HG03196 (cell line): Measurements from ENCODE around the gene ADORA1.

ENCODE experiments used
- ATAC-seq: cut with Tn5 transposase; IDR thresholded peaks from one replicate; pipeline ENCODE4 v1.9.1; 2021; ENCODE audit not compliant: unreplicated experiment

Gene ADORA1

DNA sequence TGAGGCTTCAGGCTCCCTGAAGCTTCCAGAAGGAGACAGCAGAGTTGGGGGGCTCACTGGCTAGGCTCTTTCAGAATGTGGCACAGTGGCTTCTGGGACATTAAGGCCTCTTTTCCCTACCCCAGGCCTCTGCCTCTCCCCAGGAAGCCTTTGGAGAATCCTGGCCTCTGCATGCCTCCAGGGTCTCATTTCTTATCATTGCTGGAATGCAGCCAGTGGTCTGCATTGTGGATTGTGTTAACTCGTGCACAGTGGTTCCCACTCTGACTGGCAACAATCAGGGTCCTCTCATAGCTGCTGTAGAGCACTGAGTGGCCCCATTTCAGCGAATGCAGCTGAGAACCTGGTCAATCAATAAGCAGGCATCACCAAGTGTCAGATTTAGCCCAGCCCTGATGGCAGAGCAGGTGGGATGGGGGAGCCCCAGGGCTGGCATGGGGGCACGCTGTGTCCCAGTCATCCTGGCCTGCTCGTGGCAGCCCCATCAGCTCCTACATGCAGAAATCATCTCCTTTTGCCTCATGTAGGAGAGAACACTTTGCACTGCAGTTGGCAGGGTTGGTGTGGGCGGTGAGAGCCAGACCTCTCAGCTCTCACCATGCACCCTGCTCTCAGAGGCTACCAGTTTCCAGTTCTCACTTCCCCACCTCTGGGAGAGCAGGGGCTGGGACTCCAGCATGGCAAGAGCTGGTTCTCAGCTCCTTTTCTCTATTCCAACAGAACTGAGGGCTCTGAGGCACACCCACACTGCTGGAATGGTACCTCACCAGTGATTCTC is 13.4 kb downstream of the ADORA1 start:
- ATAC-seq: no peak

DNA sequence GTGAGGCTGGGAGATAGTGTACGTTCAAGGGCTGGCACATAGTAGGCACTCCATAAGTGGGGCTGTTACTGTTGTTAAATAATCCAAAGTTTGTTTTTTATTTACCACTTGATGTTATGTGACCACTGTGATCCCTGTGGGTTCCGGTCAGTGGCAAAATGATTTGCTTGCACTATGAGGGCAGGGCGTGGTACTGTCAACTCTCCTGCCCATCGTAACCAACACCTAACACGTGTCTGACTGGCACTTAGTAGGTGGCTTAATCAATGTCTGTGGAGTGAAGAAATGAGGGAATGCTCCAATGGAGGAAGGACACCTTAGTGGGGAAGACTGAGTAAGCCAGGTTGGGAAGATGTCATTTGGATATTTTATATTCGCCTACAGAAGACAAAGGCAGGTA is 14.6 kb downstream of the ADORA1 start:
- no peak for ATAC-seq

DNA sequence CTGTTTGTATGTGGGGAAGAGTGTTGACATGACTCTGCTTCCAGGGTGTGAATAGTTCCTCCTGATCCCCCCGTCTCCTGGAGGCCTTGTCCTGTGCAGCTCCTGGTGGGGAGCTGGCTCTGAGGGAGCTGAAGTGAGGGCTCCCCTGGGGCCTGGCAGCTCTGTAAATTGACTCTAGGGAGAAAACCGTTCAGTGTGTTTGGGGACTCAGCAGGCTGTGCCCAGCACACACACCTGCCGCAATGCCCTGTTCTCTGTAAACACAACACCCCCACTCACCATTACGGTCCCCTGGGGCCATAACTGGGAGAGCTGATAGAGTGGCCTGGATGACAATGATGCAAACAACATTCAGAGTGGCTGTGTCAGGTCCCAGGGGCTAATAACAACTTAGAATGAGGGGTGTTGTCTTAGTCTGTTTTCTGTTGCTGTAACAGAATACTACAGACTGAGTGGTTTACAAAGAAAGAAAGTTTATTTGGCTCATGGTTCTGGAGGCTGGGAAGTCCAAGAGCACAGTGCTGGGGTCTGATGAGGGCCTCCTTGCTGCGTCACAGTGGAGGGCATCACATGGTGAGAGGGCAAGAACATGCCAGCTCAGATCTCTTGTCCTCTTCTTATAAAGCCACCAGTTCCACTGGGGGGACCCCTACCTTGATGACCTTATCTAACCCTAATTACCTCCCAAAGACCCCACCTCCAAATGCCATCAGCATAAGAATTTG is 15.3 kb downstream of the ADORA1 start:
- ATAC-seq: no peak

DNA sequence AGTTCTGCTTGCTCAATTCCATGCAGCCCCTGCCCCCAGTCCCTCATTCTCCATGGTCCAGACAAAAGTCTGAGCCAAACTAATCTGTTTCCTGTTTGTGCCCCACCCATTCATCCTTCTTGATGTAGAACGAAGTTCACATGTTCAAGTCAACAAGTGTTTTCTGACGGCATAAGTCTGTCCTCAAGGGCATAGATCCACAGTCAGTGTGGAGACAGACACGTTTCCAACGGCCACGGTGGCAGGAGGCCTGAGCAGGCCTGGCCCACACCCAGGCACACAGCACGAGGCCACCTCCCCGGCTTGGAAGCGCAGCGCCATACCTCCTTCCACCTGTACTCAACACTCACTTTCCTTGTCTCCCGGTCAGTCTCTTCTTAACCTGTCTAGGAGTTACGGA is 16.1 kb downstream of the ADORA1 start:
- ATAC-seq: no peak

DNA sequence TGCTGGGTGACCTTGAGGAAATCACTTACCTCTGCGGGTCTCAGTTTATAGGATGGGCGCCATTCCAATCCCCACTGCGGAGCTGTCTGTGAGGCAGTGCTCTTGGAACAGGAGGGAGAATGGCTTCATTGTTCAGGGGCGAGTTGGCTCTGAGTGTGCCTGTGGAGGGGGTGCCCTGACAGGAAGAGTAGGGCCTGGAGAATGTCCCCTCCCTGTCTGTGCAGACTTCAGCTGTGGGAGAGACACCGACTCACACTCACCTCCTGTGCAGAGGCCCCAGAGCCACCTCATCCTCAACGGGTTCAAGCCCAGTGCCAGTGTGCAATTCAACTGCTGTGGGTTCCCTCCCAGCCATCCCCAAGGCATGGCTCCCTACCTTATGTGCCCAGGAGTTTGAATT is 17.1 kb downstream of the ADORA1 start:
- no peak for ATAC-seq

DNA sequence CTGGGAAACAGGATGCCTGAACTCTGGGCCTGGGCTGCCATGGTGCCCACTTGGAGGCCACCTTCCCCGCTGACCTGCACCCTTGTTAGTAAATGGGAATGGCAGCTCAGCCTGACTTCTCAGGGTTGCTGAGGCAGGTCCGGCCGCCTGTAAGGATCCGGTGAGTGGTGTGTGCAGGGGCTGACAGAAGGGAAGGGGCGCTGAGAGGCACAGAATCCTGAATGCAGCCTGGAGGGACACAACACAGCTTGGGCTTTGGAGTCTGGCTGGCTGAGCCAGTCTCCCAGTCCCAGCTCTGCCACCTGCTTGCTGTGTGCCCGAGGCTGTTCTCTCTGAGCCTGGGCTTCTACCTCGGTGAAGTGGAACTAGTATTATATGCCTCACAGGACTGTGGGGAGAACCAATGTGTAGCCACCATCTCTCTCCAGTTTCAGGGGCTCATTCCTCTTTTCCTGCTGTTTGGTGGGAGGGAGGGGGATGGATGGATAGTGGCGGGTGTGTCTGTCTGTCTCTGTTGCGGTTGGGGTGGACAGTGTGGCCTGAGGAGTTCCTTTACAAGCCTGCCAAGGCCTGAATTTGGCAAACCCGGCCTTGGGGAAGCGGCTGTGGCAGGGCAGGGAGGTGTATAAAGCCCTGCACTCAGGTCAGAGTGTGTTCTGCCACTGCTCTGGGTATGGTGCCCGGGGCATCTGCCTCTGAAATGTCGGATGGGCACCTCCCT is 18.0 kb downstream of the ADORA1 start:
- ATAC-seq: no peak

DNA sequence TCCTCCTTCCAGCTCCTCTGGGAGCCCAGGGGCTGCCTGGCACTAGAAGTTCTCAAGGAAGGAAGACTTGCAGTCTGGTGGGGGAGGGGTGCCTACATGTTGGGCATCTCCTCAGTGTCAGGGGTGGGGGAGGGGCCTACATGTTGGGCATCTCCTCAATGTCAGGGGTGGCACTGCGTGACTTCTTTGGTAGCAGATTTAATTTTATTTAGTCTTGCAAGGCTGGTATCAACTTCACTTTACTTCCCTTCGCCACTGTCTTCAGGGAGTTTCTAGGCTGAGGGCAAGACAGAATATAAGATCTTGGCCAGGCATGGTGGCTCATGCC is 18.5 kb downstream of the ADORA1 start:
- ATAC-seq: no peak

DNA sequence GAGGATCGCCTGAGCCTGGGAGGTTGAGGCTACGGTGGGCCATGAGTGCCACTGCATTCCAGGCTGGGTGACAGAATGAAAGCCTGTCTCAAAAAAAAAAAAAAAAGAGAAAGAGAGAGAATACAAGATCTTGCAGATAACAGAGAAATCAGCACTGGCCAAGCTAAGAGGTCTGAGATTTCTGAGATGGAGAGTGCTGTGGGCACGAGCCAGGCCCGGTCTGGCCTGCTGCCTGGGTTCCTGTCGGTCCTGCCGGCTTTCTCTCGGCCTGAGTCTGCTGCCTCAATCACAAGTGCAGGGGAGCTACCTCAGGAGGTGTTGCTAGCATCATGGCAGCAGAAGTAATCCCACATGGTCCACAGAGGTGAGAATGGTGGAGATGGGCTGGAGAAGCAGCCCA is 19.0 kb downstream of the ADORA1 start:
- no peak for ATAC-seq

DNA sequence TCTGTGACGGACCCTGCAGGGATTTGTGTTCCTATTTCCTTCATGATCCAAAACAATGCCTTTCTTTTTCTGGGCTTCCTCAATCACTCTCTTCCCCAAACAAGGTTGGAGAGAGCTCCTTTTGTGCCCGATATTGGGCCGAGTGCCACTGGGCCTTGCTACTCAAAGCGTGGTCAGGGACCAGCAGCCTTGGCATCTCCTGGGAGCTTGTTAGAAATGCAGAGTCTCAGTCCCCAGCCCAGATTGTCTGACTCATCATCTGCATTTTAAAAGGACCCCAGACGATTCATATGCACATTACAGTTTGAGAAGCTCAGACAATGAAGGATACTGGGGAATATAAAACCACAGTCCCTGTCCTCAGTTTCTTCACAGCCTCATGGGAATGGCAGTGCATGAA is 19.9 kb downstream of the ADORA1 start:
- no peak for ATAC-seq

DNA sequence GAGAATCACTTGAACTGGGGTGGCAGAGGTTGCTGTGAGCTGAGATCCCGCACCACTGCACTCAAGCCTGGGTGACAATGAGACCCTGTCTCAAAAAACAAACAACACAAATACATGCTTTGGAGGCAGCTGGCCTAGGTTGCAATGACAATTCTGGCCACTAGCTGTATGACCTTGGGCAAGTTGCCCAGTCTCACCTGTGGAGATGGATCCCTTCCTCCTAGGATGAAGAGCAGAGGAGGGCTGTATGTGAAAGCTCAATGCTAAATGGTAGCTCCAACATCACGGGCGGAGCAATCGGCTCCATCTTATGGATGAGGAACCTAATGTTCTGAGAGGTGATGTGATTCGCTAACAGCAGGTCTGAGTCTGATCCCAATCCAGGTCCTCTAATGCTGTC is 20.6 kb downstream of the ADORA1 start:
- no peak for ATAC-seq

DNA sequence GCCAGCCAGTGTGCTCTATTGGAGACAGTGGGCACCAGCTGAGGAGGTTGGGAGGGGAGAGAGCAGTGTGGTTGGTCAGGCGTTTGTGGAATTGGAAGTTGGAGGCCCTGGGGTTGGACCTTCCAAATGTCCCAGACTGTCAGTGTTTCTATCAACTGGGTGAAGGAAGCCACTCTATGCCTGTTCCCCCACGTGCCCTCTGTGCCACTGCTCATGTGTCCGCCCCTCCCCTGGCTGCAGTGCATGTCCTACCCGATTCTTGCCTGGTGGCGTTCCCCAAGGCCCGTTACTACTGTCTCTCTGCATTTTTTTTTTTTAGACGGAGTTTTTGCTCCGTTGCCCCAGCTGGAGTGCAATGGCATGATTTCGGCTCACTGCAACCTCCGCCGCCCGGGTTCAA is 21.1 kb downstream of the ADORA1 start:
- no peak for ATAC-seq

DNA sequence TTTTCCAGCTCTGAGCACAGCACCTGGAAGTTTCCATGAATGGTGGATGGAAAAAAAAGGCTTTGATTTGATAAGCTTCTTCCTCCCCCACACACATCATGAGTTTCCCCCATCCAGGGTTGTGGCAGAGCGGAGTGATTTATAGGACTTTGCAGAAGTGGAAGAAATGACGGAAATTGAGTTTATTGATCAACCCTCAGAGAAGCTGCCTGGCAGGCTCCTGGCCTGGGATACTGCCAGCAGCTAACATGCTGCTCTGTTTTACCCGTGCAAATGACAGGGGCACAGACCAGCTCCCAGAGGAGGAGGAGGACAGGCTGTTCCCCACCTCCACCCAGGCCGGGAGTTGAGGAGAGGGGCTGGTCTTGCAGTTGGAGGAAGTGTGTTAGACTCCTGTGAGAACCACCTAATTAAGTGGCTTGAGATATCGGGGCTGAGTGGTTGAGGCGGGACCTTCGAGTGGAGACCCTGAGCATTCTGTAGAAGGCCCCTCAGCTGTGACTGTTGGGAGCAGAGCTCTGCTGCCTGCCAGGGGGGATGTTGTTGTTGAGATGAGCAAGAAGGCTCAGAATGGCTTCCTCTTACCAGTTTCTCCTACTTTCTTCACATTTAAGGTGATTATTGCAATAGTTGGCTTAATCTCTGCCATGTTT is 21.8 kb downstream of the ADORA1 start:
- no peak for ATAC-seq

DNA sequence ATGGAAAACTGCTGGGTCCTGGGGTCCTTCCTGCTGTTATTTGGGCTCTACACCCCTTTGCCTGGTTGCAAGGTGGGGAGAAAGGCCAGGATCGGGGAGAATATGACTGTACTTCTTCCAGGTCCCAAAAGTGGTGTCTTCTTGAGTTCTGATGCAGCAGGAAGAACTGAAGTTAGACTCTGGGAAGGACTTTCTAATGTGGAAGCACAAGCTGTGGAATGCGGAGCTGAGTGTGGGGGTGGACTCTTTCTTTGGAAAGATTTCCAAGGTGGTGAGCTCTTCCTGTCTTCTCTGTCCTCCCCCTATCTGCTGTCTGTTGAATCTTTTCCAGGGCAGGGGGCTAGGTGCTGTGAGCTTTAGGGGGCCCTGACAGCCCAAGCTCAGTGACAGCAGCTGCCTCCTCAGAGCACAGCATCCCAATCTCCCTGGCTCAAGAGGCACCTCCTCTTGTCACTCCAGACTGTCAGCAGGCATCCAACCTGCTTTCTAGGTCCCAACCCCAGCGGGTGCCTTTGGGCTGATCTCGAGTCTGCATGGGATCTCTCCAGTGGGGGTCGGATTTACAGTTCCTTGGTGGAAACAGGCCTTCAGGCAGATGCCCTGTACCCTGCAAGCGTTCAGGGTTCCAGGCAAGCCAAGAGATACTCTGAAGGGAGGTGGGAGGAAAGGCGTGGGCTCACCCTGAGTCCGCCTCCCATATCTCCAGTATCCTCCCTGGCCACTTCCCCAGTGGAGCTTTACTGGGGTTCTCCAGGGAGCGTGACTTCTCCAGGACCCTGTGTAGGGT is 23.2 kb downstream of the ADORA1 start:
- ATAC-seq: no peak

DNA sequence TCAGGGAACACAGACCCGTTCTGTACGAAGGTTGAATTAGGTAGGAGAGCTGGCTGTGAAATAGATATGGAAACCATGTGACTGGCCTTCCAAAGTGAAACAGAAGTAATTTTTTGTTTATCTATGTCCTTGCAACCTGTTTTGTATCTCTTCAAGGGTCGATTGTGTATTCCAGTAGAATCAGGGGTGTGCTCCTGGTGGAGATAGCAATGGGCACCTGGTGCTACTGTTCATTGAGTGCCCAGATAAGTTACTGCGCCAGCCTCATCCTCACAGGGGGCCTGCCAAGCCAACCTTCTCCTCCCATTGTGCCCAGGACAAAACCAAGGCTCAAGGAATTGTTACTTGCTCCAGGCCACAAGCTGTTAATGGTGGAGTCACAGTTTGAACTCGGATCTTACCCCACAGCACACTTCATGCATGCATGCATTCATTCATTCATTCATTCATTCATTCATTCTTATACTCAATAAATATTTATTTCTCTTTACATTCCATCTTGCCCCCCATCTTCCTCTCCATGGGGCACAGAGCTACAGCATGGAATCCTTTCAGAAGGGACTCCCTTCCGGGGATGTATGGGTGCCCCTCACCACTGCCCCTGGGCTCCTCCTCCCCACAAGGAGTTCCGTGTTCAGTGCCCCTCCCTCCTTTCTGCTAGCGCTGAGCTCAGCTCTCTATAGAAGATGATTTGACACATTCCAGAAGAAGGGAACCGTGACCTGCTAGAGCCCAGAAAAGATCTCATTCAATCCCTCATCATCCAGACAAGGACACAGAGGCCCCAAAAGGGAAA is 24.0 kb downstream of the ADORA1 start:
- no peak for ATAC-seq

DNA sequence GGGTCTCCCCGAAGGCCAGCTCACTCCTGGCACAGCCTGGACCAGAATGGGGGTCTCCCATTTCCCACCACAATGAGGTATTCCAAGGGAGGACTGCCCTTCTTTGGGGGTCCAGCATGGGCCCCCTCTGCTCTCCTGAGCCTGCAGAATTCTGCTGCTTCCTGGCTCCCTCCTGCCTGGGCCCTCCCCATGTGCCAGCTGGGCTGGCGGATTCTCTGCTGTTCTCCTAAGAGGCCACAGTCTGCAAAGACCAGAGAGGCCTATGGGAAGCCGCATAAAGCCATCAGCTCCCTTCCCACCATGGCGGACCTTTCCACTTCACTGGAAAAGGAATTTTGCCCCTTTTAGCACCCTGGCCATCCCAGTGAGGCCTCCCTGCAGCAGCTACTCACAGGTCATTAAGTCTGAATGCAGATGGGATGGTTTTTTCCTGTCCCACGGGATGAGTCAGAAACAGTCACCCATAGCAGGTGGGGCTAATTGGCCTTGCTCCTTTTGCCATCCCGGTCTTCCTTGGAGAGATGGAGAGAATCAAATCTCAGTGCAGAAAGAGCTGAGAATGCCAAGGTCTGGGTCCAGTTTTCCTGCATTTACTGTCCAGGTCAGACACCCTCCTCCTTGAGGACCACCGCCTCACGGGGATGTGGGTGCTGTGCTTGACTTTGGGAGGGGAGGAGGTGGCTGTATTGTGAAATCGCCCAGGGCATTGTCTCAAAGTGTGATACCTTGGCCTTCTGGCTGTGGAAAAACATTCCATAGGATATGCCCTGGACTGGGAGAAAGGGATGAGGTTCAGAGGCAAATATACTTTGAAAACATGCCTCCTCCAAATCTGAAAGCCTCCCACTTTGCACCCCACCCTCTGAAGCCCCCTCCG is 24.9 kb downstream of the ADORA1 start:
- no peak for ATAC-seq

DNA sequence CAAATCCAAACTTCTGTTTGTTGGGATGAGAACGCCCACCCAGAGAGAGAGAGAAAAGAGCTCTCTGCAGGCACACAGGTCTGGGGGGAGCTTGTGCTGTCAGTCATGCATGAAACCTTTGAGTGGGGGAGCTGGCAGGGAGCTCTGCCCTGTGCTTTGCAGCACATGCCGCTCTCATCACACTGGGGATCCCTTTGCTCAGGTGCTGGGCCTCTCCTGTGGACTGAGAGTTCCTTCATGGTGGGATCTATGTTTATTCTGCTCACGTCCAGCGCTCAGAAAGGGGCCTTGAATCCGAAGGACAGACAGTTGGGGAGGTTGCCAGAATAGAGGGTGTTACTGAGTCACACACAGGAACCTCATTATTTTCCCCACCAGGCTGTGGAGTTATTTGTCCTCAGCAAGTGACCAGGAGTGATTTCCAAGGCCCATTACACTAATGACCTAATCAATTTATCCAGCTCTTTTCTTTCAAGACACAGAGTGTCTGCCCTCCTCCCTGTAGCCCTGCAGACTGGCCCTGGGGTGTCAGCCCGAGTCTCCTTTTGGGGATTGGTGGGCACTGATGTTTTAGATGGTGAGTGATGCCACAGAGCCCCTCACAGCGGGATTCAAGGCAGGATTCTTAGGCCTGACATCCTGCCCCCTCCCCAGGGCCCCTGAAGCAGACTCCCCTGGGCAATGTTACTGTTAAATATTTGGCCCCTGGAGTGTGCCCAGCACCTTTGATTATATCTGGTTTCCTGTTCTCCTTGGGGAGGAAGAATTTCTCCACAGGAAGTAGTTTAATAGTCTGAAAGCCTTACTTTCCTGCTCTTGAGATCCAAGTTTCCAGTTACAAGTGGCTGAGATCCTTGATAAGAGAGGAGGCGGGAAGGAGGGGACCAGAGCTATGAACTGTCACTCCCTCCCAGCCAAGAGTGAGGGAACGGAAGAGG is 25.8 kb downstream of the ADORA1 start:
- no peak for ATAC-seq

DNA sequence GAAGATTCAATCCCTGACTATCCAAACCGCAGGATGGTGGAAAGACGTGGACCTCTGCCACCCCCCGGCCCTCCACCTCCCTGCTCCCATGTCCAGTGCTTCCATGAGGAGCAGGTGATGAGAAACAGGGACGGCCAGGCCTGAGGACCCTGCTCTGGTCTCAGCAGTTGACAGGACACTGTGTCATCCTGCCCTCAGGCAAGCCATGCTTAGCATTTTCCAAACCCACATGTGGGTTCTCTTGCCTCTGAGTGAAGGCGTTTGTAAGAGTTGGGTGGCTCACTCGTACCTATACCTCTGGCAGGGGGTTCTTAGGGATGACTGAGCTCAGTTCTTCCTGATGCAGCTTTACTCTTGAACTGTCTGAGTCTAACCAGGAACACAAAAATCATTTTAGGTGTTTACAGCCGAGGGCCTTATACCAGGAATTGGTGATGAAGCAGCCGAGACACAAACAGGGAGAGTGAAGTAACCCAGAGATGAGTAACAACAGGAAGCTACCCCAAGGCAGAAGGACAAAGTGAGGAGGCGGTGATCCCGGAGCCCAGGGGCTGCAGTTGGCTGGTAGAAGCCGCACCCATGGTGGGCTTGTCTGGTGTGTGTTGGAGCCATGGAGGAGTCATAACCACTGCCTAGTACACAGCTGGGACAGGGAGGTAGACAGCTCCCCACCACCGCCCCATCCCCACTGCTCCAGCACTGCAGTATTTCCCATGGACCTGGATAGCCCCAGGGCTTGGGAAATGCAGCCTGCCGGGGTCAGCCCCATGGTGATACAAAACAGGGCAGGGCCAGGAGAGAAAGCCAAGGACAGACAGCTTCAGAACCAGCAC is 26.7 kb downstream of the ADORA1 start:
- no peak for ATAC-seq
